Mesothelial cell of epicardium (in vitro differentiated cells): ENCODE results near the gene LGALS9C. TPM values are rescaled to one million over a fixed set of nuclear protein-coding genes. Genes with fewer than 3 reads are reported as not detected.
"Not testable (repeated sequence)": the region's sequence is repeated elsewhere in the genome, so short reads cannot be mapped to it uniquely, and the experiment has no call there.

Source experiments
- DNase-seq, 2 experiments: peaks; one replicate each; pipeline ENCODE4 v3.0.0; 2021; ENCODE audit warnings: low spot score in 2 of 2; ENCODE audit not compliant: unreplicated experiment in 2 of 2
- H3K27ac Mint-ChIP-seq: 2 replicates; pipeline ENCODE4 v1.8.0; 2021; ENCODE audit warnings: mixed read lengths
- H3K27me3 Mint-ChIP-seq: 2 replicates; pipeline ENCODE4 v1.8.0; 2021; ENCODE audit warnings: low read depth, mixed read lengths
- H3K36me3 Mint-ChIP-seq: 2 replicates; pipeline ENCODE4 v1.8.0; 2021; ENCODE audit warnings: mixed read lengths
- H3K4me1 Mint-ChIP-seq: 2 replicates; pipeline ENCODE4 v1.8.0; 2021; ENCODE audit warnings: mixed read lengths
- H3K4me3 Mint-ChIP-seq: 2 replicates; pipeline ENCODE4 v1.8.0; 2021; ENCODE audit warnings: mild to moderate bottlenecking, moderate library complexity, mixed read lengths
- H3K9me3 Mint-ChIP-seq: 2 replicates; pipeline ENCODE4 v1.8.0; 2021; ENCODE audit warnings: mixed read lengths
- total RNA-seq: library from RNA; stranded (reverse); gene quantifications from 3 replicates; pipeline ENCODE4 v1.2.1, GENCODE V29; 2021

LGALS9C gene
- total RNA-seq, 1 donor from 2014 or later = not detected

- not testable (repeated sequence) for H3K27me3 Mint-ChIP-seq, H3K4me1 Mint-ChIP-seq, H3K9me3 Mint-ChIP-seq, H3K36me3 Mint-ChIP-seq, H3K4me3 Mint-ChIP-seq, H3K27ac Mint-ChIP-seq, DNase-seq
These were observed 9.6 kb upstream of the LGALS9C start for GRCh38 chr17:18467001-18467400.

GRCh38 chr17:18468472-18469171, 8.0 kb upstream of the LGALS9C start:
- H3K4me1 Mint-ChIP-seq, H3K4me3 Mint-ChIP-seq, H3K27me3 Mint-ChIP-seq, H3K36me3 Mint-ChIP-seq, DNase-seq, H3K27ac Mint-ChIP-seq, H3K9me3 Mint-ChIP-seq: not testable (repeated sequence)

GRCh38 chr17:18469837-18470236, 6.8 kb upstream of the LGALS9C start:
- not testable (repeated sequence) for H3K27ac Mint-ChIP-seq, H3K4me3 Mint-ChIP-seq, H3K27me3 Mint-ChIP-seq, H3K36me3 Mint-ChIP-seq, H3K9me3 Mint-ChIP-seq, DNase-seq, H3K4me1 Mint-ChIP-seq

GRCh38 chr17:18470345-18470930, 6.2 kb upstream of the LGALS9C start:
- not testable (repeated sequence) for H3K4me3 Mint-ChIP-seq, H3K27me3 Mint-ChIP-seq, H3K36me3 Mint-ChIP-seq, DNase-seq, H3K4me1 Mint-ChIP-seq, H3K27ac Mint-ChIP-seq, H3K9me3 Mint-ChIP-seq

- H3K36me3 Mint-ChIP-seq, H3K4me3 Mint-ChIP-seq: not testable (repeated sequence)
These were observed 2.6 kb upstream of the LGALS9C start for GRCh38 chr17:18473967-18474366.

GRCh38 chr17:18474754-18475153, 1.8 kb upstream of the LGALS9C start:
- DNase-seq, H3K36me3 Mint-ChIP-seq, H3K27me3 Mint-ChIP-seq, H3K4me1 Mint-ChIP-seq, H3K4me3 Mint-ChIP-seq, H3K9me3 Mint-ChIP-seq, H3K27ac Mint-ChIP-seq: not testable (repeated sequence)

More at GRCh38 chr17:18473967-18474366, 2.6 kb upstream of the LGALS9C start:
- not testable (repeated sequence) for H3K9me3 Mint-ChIP-seq, H3K27ac Mint-ChIP-seq, H3K4me1 Mint-ChIP-seq, DNase-seq, H3K27me3 Mint-ChIP-seq

GRCh38 chr17:18477367-18477766, 778 bp downstream of the LGALS9C start:
- not testable (repeated sequence) for DNase-seq, H3K9me3 Mint-ChIP-seq, H3K36me3 Mint-ChIP-seq, H3K4me3 Mint-ChIP-seq, H3K27me3 Mint-ChIP-seq, H3K27ac Mint-ChIP-seq, H3K4me1 Mint-ChIP-seq

GRCh38 chr17:18478362-18478761, 1.8 kb downstream of the LGALS9C start:
- not testable (repeated sequence) for H3K27ac Mint-ChIP-seq, H3K9me3 Mint-ChIP-seq, DNase-seq, H3K4me3 Mint-ChIP-seq, H3K36me3 Mint-ChIP-seq, H3K27me3 Mint-ChIP-seq, H3K4me1 Mint-ChIP-seq

GRCh38 chr17:18478977-18479595, 2.5 kb downstream of the LGALS9C start:
- not testable (repeated sequence) for H3K27me3 Mint-ChIP-seq, H3K27ac Mint-ChIP-seq, DNase-seq, H3K4me1 Mint-ChIP-seq, H3K36me3 Mint-ChIP-seq, H3K9me3 Mint-ChIP-seq, H3K4me3 Mint-ChIP-seq

GRCh38 chr17:18481775-18482174, 5.2 kb downstream of the LGALS9C start:
- not testable (repeated sequence) for H3K4me3 Mint-ChIP-seq, H3K27ac Mint-ChIP-seq, DNase-seq, H3K27me3 Mint-ChIP-seq, H3K36me3 Mint-ChIP-seq, H3K9me3 Mint-ChIP-seq, H3K4me1 Mint-ChIP-seq

GRCh38 chr17:18485936-18486464, 9.4 kb downstream of the LGALS9C start:
- not testable (repeated sequence) for H3K4me3 Mint-ChIP-seq, DNase-seq, H3K4me1 Mint-ChIP-seq, H3K27me3 Mint-ChIP-seq, H3K36me3 Mint-ChIP-seq, H3K9me3 Mint-ChIP-seq, H3K27ac Mint-ChIP-seq

GRCh38 chr17:18487633-18488032, 11.0 kb downstream of the LGALS9C start:
- not testable (repeated sequence) for H3K4me1 Mint-ChIP-seq, H3K4me3 Mint-ChIP-seq, DNase-seq, H3K36me3 Mint-ChIP-seq, H3K27ac Mint-ChIP-seq, H3K9me3 Mint-ChIP-seq, H3K27me3 Mint-ChIP-seq

- not testable (repeated sequence) for H3K36me3 Mint-ChIP-seq, H3K4me1 Mint-ChIP-seq, H3K27me3 Mint-ChIP-seq, H3K4me3 Mint-ChIP-seq, DNase-seq, H3K9me3 Mint-ChIP-seq, H3K27ac Mint-ChIP-seq
These were observed 12.0 kb downstream of the LGALS9C start for GRCh38 chr17:18488622-18489021.

- H3K27me3 Mint-ChIP-seq, H3K36me3 Mint-ChIP-seq, H3K4me3 Mint-ChIP-seq, H3K4me1 Mint-ChIP-seq, H3K9me3 Mint-ChIP-seq, DNase-seq, H3K27ac Mint-ChIP-seq: not testable (repeated sequence)
These were observed 13.4 kb downstream of the LGALS9C start for GRCh38 chr17:18490016-18490415.
